Endodermal cell (in vitro differentiated cells): ENCODE data around the gene DLG3. TPM values are rescaled to one million over a fixed set of nuclear protein-coding genes. Genes with fewer than 3 reads are reported as not detected.

Source experiments
- DNase-seq: peaks from one replicate; pipeline ENCODE4 v3.0.0-alpha.2; 2017
- H3K27ac ChIP-seq: 2 replicates; pipeline ENCODE4 v1.5.1; 2013; ENCODE audit warnings: mild to moderate bottlenecking, low read depth, low read length, moderate library complexity
- H3K27me3 ChIP-seq: 2 replicates; pipeline ENCODE4 v1.6.1; 2013; ENCODE audit warnings: mild to moderate bottlenecking, low read length, moderate library complexity; ENCODE audit not compliant: insufficient read depth, control insufficient read depth, poor library complexity, severe bottlenecking
- H3K36me3 ChIP-seq: 2 replicates; pipeline ENCODE4 v1.7.0; 2013; ENCODE audit warnings: mild to moderate bottlenecking, low read length, moderate library complexity; ENCODE audit not compliant: control insufficient read depth, insufficient read depth
- H3K4me1 ChIP-seq: one replicate; pipeline ENCODE4 v1.7.0; 2013; ENCODE audit warnings: low read length; ENCODE audit not compliant: control insufficient read depth, insufficient read depth
- H3K4me3 ChIP-seq: 2 replicates; pipeline ENCODE4 v1.5.1; 2013; ENCODE audit warnings: mild to moderate bottlenecking, low read length, moderate library complexity
- H3K9ac ChIP-seq: 2 replicates; pipeline ENCODE4 v1.6.1; 2013; ENCODE audit warnings: mild to moderate bottlenecking, low read length, moderate library complexity; ENCODE audit not compliant: poor library complexity, severe bottlenecking; ENCODE audit errors: extremely low read depth
- H3K9me3 ChIP-seq: 2 replicates; pipeline ENCODE4 v1.6.1; 2013; ENCODE audit warnings: mild to moderate bottlenecking, low read length, moderate library complexity; ENCODE audit not compliant: control insufficient read depth
- H3K27ac Mint-ChIP-seq: 2 replicates; pipeline ENCODE4 v1.8.0; 2020; ENCODE audit warnings: mixed read lengths
- H3K27me3 Mint-ChIP-seq: 2 replicates; pipeline ENCODE4 v1.8.0; 2021; ENCODE audit warnings: mild to moderate bottlenecking, mixed read lengths; ENCODE audit not compliant: insufficient read depth
- H3K36me3 Mint-ChIP-seq: 2 replicates; pipeline ENCODE4 v1.8.0; 2020; ENCODE audit warnings: low read depth, mixed read lengths
- H3K4me1 Mint-ChIP-seq: 2 replicates; pipeline ENCODE4 v1.8.0; 2020; ENCODE audit warnings: mixed read lengths
- H3K4me3 Mint-ChIP-seq: 2 replicates; pipeline ENCODE4 v1.8.0; 2020; ENCODE audit warnings: mild to moderate bottlenecking, moderate library complexity, mixed read lengths
- H3K9me3 Mint-ChIP-seq: 2 replicates; pipeline ENCODE4 v1.8.0; 2020; ENCODE audit warnings: mild to moderate bottlenecking, mixed read lengths
- CTCF ChIP-seq: fragments of 200-600 bp; sonication (generic); conservative IDR thresholded peaks from 2 replicates; pipeline ENCODE4 v1.5.0; 2021; ENCODE audit warnings: antibody characterized with exemption, mild to moderate bottlenecking
- WGBS, 2 experiments: methylation state at CpG; one replicate each; pipeline versions ENCODE4 v1.1.5 to v1.1.7; 2013; ENCODE audit warnings: missing lambda C conversion rate in 2 of 2, mixed read lengths in 1 of 2; ENCODE audit not compliant: insufficient coverage in 1 of 2, insufficient read length in 1 of 2; 5-methylcytosine and 5-hydroxymethylcytosine counted together
- total RNA-seq, 2 donors: library from RNA; stranded (reverse); fragmentation: NEBNext Ultra II Directional in 1 of 2; extraction: Animal tissue kit (Norgen Biotek cat#: 25700) in 1 of 2; gene quantifications; 2 replicates in 1 of 2; 3 replicates in 1 of 2; pipeline ENCODE4 v1.2.1, GENCODE V29; 2021

The DLG3 gene
- total RNA-seq, 2 donors from 2014 or later, result 53.9 to 59.4 TPM

GRCh38 chrX:70525733-70526132, 81.1 kb downstream of the DLG3 start:
- WGBS, 2 experiments, result 74 to 100% methylated on average over 1 to 7 of the region's 8 CpGs
- no peak for TF ChIP-seq CTCF
- H3K27ac Mint-ChIP-seq, result no peak overlapping the region
- no peak for DNase-seq
- Histone ChIP-seq H3K27ac (no peak overlapping the region), H3K4me1 (no peaks in the 10 kb centered on the region), H3K27me3 (no peaks in the 10 kb centered on the region), H3K4me3 (no peak overlapping the region), H3K36me3 (no peaks in the 10 kb centered on the region), H3K9ac (no peak overlapping the region), H3K9me3 (peaks cover 9% of the 10 kb centered on the region)
- peaks cover 3% of the 10 kb centered on the region for H3K27me3 Mint-ChIP-seq
- no peak overlapping the region for H3K4me3 Mint-ChIP-seq
- peaks cover 5% of the 10 kb centered on the region for H3K4me1 Mint-ChIP-seq
- peaks cover 3% of the 10 kb centered on the region for H3K36me3 Mint-ChIP-seq
- H3K9me3 Mint-ChIP-seq, result peaks cover 60% of the 10 kb centered on the region

- Mint-ChIP-seq H3K4me3 (no peak overlapping the region), H3K36me3 (no peaks in the 10 kb centered on the region)
Observed at GRCh38 chrX:70527053-70527452, 82.4 kb downstream of the DLG3 start.

GRCh38 chrX:70527610-70528345, 83.1 kb downstream of the DLG3 start:
- H3K27ac ChIP-seq, result no peak overlapping the region
- H3K9me3 ChIP-seq, result no peaks in the 10 kb centered on the region
- WGBS, 2 experiments, result 90 to 96% methylated on average over 2 to 3 of the region's 3 CpGs
- peaks cover under 1% of the 10 kb centered on the region for H3K27me3 Mint-ChIP-seq
- H3K4me1 Mint-ChIP-seq, result peaks cover 5% of the 10 kb centered on the region
- no peaks in the 10 kb centered on the region for H3K36me3 Mint-ChIP-seq
- no peak overlapping the region for H3K27ac Mint-ChIP-seq
- TF ChIP-seq CTCF, result no peak
- no peak overlapping the region for H3K4me3 ChIP-seq
- peaks cover 56% of the 10 kb centered on the region for H3K9me3 Mint-ChIP-seq
- H3K4me1 ChIP-seq, result no peaks in the 10 kb centered on the region
- no peak overlapping the region for H3K4me3 Mint-ChIP-seq
- H3K36me3 ChIP-seq, result no peaks in the 10 kb centered on the region
- no peak for DNase-seq
- H3K9ac ChIP-seq, result no peak overlapping the region
- no peaks in the 10 kb centered on the region for H3K27me3 ChIP-seq

More at GRCh38 chrX:70527053-70527452, 82.4 kb downstream of the DLG3 start:
- Mint-ChIP-seq H3K27ac (no peak overlapping the region), H3K4me1 (peaks cover 5% of the 10 kb centered on the region), H3K9me3 (peaks cover 60% of the 10 kb centered on the region), H3K27me3 (peaks cover 3% of the 10 kb centered on the region)
- Histone ChIP-seq H3K27ac (no peak overlapping the region), H3K27me3 (no peaks in the 10 kb centered on the region), H3K36me3 (no peaks in the 10 kb centered on the region), H3K4me1 (no peaks in the 10 kb centered on the region), H3K9me3 (no peaks in the 10 kb centered on the region), H3K4me3 (no peak overlapping the region), H3K9ac (no peak overlapping the region)
- TF ChIP-seq CTCF, result no peak
- DNase-seq, result no peak
